Lung (tissue), 12 donors: ENCODE data around the gene ADK. TPM values are rescaled to one million over a fixed set of nuclear protein-coding genes. Genes with fewer than 3 reads are reported as not detected.

ENCODE experiments used
- ATAC-seq: fragments of 200-7000 bp; cut with Tn5 transposase; one replicate; pipeline ENCODE4 v1.9.1; 2020; ENCODE audit warnings: moderate number of reproducible peaks; ENCODE audit not compliant: insufficient read depth, low FRiP score
- DNase-seq, 3 donors: peaks; one replicate each; pipeline ENCODE4 v3.0.0-alpha.2; 2013 to 2017
- H3K27ac ChIP-seq, 2 donors: one replicate each; pipeline ENCODE4 v1.5.1; 2013; ENCODE audit warnings: mild to moderate bottlenecking in 2 of 2, moderate library complexity in 2 of 2, control low read depth in 1 of 2, inconsistent platforms in 1 of 2, low read depth in 1 of 2, low read length in 1 of 2
- H3K27me3 ChIP-seq, 3 donors: one replicate each; pipeline ENCODE4 v1.5.1; 2013; ENCODE audit warnings: low read length in 2 of 3; ENCODE audit not compliant: control insufficient read depth in 3 of 3, insufficient read depth in 3 of 3
- H3K36me3 ChIP-seq, 4 donors: one replicate each; pipeline ENCODE4 v1.5.1; 2013; ENCODE audit warnings: low read length in 4 of 4, mild to moderate bottlenecking in 1 of 4, moderate library complexity in 1 of 4; ENCODE audit not compliant: control insufficient read depth in 4 of 4, insufficient read depth in 4 of 4
- H3K4me1 ChIP-seq, 5 donors: one replicate each; pipeline ENCODE4 v1.5.1; 2013; ENCODE audit warnings: low read length in 5 of 5, mild to moderate bottlenecking in 2 of 5, moderate library complexity in 1 of 5; ENCODE audit not compliant: control insufficient read depth in 5 of 5, insufficient read depth in 5 of 5
- H3K4me3 ChIP-seq: one replicate; pipeline ENCODE4 v1.5.1; 2013; ENCODE audit warnings: mild to moderate bottlenecking, control low read depth, moderate library complexity
- H3K9ac ChIP-seq, 2 donors: one replicate each; pipeline ENCODE4 v1.5.1; 2013; ENCODE audit warnings: low read length in 2 of 2, control low read depth in 1 of 2; ENCODE audit not compliant: insufficient read depth in 1 of 2
- H3K9me3 ChIP-seq, 4 donors: one replicate each; pipeline ENCODE4 v1.5.1; 2013; ENCODE audit warnings: low read length in 3 of 4, mild to moderate bottlenecking in 1 of 4, moderate library complexity in 1 of 4; ENCODE audit not compliant: control insufficient read depth in 4 of 4, insufficient read depth in 3 of 4
- CTCF ChIP-seq: IDR thresholded peaks from 2 replicates; pipeline ENCODE4 v1.5.1; 2012; ENCODE audit warnings: mild to moderate bottlenecking; ENCODE audit errors: control extremely low read depth, extremely low read depth
- WGBS, 2 donors: extraction: QIAGEN DNeasy Blood & Tissue Kit; methylation state at CpG; one replicate each; pipeline ENCODE4 v1.1.7; 2013; 5-methylcytosine and 5-hydroxymethylcytosine counted together
- polyA plus RNA-seq, 2 donors: library from polyadenylated mRNA; stranded (reverse); fragments of 200-250 nt; gene quantifications; one replicate each; pipeline ENCODE4 v1.2.1, GENCODE V29; 2013
- total RNA-seq, 2 donors: library from RNA; depleted of rRNA in 1 of 2; stranded (reverse); fragments of >200 nt in 1 of 2; gene quantifications; one replicate each; pipeline ENCODE4 v1.2.1, GENCODE V29; 2014 to 2021
- donor health status: control.
- donor health status: control.
- donor health status: Bipolar disorder and iron deficiency.
- donor health status: healthy.
- donor health status: DM: yes; HTN: yes; CAD: no.

The ADK gene
- total and polyA plus RNA-seq, 4 donors, result 31.6 to 82.3 (median 42.9) TPM

- Histone ChIP-seq H3K27me3 (no peaks in the 10 kb centered on the region), H3K4me1 (peaks cover 0 to 21% (median 3%) of the 10 kb centered on the region in 5 donors), H3K9ac (no peak overlapping the region), H3K9me3 (no peaks in the 10 kb centered on the region), H3K27ac (no peak overlapping the region), H3K4me3 (no peak overlapping the region), H3K36me3 (no peaks in the 10 kb centered on the region)
- 80 to 84% methylated on average over 5 of the region's 5 CpGs for WGBS, 2 donors
- ATAC-seq (no peak), DNase-seq (no peak)
- TF ChIP-seq CTCF, result no peak
Measured at GRCh38 chr10:74178042-74178791, 27.2 kb downstream of the ADK start.

GRCh38 chr10:74179111-74179710 lies 28.2 kb downstream of the ADK start:
- WGBS, 2 donors, result 72 to 90% methylated on average over 2 of the region's 2 CpGs
- no peak for DNase-seq
- Histone ChIP-seq H3K9ac (no peak overlapping the region), H3K27me3 (no peaks in the 10 kb centered on the region), H3K36me3 (no peaks in the 10 kb centered on the region), H3K9me3 (no peaks in the 10 kb centered on the region), H3K4me1 (peaks cover 0 to 21% (median 3%) of the 10 kb centered on the region in 5 donors), H3K27ac (no peak overlapping the region), H3K4me3 (no peak overlapping the region)
- ATAC-seq, result no peak
- TF ChIP-seq CTCF, result no peak

GRCh38 chr10:74186678-74187077 lies 35.7 kb downstream of the ADK start:
- Histone ChIP-seq H3K27me3 (no peaks in the 10 kb centered on the region), H3K27ac (no peak overlapping the region), H3K9me3 (no peaks in the 10 kb centered on the region), H3K36me3 (no peaks in the 10 kb centered on the region), H3K4me1 (peaks cover 0 to 10% (median 7%) of the 10 kb centered on the region in 5 donors), H3K4me3 (no peak overlapping the region), H3K9ac (peak overlapping the region in 1 of 2 donors; percentile 23)
- no peak for ATAC-seq
- peak in 2 of 3 donors; percentile 67 to 68 for DNase-seq
- TF ChIP-seq CTCF, result no peak
